ENCODE data around the gene KIAA2012.
"Not testable (repeated sequence)": the region's sequence is repeated elsewhere in the genome, so short reads cannot be mapped to it uniquely, and the experiment has no call there.

The KIAA2012 gene

DNA sequence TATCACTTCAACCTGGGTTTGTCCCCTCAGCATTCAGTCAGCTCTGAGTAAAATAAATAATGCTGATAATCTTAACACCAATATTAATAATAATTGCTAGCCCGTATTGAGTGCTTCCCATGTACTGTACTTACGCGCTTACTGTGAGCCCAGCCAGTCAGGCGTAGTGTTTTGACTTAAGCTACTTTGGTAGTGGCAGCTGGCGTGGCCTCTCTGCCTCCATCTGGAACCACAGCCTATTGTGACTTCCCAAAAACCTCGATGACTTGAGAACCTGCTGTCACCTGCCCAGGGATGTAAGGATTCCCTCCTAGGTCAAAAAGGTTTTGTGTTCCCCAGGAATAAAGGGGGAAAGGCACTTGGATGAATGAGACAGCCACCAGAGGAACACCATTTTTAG is 112.1 kb downstream of the KIAA2012 start:
- no peak overlapping the region for H3K4me3 ChIP-seq (ENCODE audit: low read depth, low read length)

DNA sequence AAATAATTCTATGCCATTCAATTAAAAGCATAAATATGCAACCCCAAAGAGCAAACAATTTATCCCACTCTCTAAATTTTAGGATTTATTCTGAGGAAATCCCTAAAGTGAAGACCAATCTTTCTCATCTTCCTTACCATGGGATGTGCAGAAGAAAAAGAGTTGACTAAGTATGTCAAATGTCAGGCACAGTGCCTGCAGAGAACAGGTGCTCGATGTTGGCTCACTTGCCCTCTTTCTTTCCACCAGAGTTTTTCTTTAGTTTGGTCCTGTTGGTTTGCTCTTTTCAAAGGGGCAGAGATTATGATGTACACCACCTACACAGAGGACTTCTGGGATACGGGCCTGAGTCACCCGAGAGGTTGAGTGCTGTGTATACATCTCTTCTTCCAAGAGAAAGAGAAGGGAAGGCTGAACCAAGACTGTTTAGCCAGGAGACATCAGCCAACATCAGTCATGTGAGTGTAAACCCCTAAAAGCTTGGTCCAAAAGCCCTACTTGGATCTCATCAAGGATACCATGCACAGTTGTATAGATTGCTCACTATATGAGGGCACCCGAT is 113.7 kb downstream of the KIAA2012 start:
- H3K4me3 ChIP-seq (ENCODE audit: low read depth, low read length) = no peak overlapping the region

DNA sequence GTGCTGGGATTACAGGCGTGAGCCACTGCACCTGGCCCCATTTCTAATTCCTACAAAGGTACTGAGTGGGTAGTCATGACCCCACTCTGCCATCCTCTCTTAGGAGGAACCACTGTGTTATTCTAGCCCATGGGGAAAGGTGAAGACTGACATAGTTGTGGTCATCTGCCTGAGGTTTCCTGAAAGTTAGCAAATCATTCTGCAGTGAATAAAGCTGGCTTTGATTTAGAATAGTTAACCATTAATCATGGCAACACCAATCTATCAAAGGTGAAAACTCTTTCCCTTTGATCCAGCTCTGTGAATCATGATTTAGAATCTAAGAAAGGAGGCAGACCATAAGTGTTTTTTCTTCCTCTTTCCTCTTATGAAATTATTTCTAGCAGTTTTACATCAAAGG is 114.5 kb downstream of the KIAA2012 start:
- H3K4me3 ChIP-seq (ENCODE audit: low read depth, low read length) = no peak overlapping the region

DNA sequence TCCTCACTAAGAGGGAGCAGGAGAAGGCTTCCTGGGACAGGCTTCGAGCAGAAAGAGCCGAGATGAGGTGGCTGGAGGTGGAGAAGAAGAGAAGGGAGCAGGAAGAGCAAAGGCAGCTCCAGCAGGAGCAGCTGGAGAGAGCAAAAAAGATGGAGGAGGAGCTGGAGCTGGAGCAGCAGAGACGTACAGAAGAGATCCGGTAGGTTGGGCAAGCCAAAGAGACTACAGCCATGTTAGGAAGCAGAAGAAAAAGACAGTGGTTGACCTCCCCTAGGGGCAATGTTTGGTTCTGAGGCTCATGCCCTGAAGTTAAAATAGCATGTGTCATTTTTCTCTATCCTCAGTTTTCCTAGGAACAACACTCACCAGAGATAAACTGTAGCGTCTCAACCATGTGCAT is 120.2 kb downstream of the KIAA2012 start:
- no peak overlapping the region for H3K4me3 ChIP-seq (ENCODE audit: low read depth, low read length)

DNA sequence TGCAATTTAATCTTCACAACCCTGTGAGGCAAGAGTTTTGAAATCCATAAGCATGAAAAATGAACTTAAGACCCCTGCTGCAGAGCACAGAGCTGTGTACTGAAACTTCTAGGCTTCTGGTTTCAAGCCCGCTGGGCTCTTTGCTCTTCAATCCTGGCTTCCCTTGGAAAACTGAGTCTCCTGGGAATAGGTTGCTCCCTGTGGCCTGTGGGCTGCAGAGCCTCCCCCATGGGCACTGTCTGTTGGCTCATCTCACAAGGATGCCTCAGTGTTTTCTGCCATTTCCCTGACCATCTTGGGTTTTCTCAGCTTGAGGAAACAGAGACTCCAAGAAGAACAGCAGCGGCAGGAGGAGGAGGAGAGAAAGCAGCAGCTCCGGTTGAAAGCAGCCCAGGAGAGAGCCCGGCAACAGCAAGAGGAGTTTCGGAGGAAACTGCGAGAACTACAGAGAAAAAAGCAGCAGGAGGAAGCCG is 120.9 kb downstream of the KIAA2012 start:
- no peak overlapping the region for H3K4me3 ChIP-seq (ENCODE audit: low read depth, low read length)

DNA sequence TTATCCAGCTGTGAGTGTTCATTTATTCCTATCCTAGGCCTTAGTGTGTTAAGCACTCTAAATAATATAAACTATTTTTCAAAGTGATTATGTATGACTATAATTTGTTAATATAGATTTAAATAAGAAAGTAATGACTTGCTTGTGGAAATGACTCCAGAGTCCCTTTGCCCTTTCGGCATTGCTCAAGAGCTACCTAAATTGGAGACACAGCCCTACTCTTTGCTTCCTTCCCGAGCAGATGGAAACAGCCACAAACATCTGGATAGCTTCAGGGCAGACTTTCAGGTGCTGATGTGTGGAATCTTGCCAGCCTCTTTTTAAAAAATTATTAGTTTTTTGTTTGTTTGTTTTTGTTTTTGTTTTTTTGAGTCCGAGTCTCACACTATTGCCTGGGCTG is 121.4 kb downstream of the KIAA2012 start:
- H3K4me3 ChIP-seq (ENCODE audit: low read depth, low read length) = no peak overlapping the region

DNA sequence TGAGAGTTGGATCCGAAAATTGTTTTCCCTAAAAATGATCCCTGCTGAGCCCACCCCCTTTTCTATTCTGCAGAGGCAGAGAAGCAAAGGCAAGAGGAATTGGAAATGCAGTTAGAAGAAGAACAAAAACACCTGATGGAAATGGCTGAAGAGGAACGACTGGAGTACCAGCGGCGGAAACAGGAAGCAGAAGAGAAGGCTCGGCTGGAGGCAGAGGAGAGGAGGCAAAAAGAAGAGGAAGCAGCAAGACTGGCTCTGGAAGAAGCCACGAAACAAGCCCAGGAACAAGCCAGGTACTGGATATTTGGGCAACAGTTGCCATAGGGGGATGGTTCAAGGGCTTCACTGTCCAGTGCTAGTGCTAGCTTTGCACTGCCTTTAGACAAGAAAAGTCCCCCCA is 123.7 kb downstream of the KIAA2012 start:
- H3K4me3 ChIP-seq (ENCODE audit: low read depth, low read length) = no peak overlapping the region

DNA sequence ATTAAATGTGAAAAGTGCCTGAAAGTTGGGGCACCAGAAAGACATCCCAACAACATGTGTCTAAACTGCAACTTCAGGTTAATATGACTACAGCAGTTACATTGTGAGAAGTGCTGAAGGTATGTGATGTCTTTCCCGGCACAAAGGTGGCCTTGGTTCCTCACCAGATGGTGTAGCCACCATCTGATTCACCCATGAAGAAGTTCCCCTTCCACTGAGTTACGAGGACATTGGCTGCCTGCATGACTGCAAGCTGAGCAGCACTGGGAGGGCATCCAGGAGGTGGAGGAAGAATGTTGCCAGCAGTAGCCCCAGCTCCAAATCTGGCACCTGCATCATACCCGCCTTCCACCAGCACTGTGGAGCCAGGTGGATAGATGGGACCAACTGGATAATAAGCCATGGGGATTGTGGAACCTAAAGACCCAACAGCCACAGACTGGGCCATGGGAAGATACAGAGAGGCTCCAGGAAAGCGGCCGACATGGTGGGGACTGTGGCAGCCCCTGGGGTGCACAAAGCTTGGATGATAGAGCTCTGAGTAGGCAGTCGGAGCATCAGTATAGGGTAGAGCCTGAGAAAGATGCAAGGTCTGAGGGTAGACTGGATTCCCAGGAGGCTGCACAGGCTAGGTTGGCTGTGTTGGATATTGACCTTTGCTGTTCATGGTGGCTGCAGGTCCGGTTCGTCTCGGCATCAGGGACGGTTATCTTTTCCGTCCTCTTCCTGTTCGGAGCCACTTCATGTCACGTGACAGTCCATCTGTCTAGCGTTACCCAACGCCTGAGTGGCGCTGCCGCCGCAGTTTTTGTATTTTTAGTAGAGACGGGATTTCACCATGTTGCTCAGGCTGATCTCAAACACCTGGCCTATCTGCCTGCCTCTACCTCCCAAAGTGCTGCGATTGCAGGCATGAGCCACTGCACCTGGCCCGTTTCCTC is 128.4 kb downstream of the KIAA2012 start:
- no peak overlapping the region for H3K4me3 ChIP-seq (ENCODE audit: low read depth, low read length)

DNA sequence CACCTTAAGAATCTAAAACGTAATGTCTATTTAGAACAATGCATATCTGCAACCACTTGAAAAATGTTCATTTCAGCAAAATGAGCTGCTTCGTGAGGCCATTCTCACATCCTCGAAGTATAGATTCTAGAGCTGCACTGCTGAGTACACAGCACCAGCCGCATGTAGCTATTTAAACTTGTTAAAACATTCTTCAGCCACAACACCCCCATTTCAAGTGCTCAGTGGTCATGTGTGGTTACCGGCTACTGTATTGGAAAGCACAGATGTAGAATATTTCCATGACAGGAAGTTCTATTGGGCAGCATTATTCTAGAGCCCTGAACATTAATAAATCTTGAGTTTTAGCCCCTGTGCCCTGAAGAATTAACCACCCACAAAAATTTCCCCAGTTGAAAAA is 130.3 kb downstream of the KIAA2012 start:
- no peak overlapping the region for H3K4me3 ChIP-seq (ENCODE audit: low read depth, low read length)

DNA sequence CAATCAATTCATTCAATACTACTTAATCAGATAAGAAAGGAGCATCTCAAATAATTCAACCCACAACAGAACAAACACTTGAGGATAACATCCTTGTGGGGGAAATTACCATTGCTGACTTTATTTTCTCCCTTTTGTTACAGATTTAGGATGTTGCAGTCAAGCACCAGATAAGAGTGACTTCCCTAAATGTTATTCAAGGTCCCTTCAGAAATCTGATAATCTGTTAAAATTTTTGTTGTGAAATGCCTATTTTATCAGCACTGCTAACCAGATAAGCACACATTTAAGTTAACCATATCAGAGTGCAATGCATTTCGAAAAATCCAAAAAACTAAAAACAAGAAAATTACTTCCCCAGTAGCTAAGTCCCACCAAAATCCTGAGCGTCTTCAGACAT is 131.8 kb downstream of the KIAA2012 start:
- no peak overlapping the region for H3K4me3 ChIP-seq (ENCODE audit: low read depth, low read length)

DNA sequence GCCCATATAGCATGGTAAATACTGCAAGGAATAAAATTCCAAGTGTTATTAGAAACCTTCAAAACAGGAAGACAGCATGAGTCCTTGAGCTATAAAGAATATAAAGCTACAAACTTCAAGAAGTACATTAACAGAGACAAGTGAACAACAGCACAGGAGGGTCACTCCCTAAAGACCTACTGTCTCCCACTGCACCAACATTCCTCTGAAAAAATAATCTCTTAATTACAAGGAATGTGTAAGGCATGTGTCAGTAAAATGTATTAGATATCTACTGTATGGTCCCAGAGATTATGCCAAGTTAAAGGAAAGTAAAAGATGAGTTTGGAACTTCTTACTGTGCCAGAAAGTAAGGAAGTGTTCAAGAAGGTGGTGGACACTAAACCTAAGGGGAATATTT is 135.5 kb downstream of the KIAA2012 start:
- no peak overlapping the region for H3K4me3 ChIP-seq (ENCODE audit: low read depth, low read length)

DNA sequence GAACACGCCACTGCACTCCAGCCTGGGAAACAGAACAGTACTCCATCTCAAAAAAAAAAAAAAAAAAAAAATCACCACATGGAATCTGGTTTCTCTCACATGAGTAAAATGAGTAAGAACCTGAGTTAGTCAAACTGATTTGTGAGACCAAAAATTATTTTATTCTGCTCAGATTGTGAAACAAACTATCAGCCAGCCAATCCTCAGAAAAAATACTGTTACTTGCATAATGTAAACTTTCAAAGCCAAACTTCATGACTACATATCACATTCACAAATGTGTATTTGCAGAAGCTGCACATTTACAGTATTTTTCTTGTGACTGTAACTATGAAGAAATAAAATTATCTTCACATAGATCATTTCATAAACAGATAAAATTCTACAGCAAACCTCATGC is 142.1 kb downstream of the KIAA2012 start:
- no peak overlapping the region for H3K4me3 ChIP-seq (ENCODE audit: low read depth, low read length)

DNA sequence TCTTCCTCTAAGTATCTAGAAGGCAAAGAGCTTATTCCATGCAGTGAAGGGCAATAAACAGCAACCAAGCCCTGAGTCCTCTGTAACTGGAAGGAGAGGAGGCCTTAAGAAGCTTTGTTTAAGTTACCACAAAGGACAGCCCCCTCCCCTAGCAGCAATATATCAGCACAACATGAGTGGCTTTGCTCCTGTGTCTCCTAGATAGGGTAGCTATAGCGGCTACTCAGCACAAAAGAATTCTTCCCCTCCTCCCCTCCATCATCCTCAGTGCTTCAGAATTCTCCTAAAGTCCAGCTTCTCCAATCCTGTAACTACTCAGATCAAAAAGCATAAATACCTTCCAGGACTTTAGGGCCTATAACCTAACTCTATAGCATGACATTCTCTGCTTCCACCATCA is 148.8 kb downstream of the KIAA2012 start:
- H3K4me3 ChIP-seq (ENCODE audit: low read depth, low read length) = no peak overlapping the region

DNA sequence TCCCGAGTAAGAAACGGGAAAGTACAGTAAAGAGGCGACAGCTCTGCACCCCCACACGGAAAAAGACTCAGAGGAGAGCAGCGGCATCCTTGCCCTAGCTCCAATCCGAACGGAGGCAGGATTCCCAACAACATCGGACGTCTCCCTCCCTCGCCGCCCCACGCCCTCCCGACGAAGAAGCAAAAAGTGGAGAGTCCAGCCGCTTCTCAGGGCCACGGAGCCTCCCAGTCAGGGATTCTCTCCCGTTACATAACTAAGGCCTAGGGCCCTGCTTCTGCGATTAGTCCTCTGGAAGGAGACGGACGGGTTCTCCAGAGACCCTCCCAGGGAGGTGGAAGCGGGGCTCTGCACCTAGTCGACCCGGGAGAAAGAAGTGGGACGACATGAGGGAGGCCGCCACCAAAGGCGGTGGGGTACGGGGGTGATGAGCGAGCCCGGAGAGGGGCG is 164.8 kb downstream of the KIAA2012 start:
- peak overlapping the region; percentile 89 for H3K4me3 ChIP-seq (ENCODE audit: low read depth, low read length)

DNA sequence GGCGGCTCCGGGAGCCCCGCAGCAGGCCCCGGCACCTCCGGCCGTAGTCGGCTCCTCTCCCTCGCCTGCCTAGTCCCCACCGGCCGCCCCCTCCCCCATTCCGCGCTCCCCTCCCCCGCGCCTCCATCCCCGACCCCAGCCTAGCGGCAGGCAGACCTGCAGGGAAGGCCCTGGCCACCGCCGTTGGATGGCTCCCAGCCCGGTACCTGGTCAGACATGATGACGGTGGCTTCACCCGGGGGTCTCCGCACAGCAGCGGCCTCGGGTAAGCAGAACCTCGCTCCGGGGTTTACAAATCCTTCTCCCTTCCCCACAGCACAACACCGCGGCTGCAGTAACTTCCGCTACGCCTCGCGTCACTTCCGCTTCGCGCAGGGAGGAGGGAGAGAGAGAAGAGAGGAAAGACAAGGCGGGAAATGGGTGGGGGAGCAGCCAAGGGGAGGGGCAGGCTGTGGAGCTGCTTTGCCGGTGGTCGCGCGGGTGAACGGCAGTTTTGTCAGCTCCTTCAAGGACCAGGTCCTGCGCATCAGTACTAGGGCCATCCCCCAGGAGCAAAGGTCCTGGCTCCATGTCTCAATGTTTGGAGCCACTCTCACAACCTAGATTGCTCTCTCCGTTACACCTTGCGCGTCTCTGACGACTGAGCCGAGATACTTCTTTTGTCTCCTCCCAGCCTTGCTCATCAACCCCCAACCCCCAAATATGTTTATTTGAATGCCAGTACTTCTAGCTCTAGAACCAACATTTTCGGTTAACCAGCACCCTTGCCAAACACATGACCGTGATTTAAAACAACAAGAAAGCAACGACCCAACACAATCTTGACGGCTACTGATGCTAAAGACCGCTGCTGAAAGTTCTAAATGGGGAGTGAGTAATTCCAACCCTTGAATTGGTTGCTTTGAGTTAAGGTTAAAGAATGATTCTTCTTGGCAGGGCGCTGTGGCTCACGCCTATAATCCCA is 165.5 kb downstream of the KIAA2012 start, which contains the start of gene SUMO1:
SUMO1 (minus strand) TSS at position 364 of the 964 bp plus-strand sequence; CDS start at position 218, 146 bp downstream.
- peak within 1 kb of the TSS; percentile 89 for H3K4me3 ChIP-seq (ENCODE audit: low read depth, low read length)

DNA sequence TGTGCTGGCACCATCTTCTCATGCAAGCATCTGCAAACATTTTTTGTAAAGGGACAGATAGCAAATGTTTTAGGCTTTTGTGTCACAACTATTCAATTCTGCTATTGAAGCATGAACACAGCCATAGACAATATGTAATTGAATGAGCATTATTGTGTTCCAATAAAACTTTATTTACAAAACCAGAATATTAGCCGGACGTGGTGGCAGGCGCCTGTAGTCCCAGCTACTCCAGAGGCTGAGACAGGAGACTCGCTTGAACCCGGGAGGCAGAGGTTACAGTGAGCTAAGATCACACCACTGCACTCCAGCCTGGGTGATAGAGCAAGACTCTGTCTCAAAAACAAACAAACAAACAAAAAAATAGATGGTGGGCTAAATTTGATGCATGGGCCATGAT is 174.7 kb downstream of the KIAA2012 start:
- not testable (repeated sequence) for H3K4me3 ChIP-seq (ENCODE audit: low read depth, low read length)

DNA sequence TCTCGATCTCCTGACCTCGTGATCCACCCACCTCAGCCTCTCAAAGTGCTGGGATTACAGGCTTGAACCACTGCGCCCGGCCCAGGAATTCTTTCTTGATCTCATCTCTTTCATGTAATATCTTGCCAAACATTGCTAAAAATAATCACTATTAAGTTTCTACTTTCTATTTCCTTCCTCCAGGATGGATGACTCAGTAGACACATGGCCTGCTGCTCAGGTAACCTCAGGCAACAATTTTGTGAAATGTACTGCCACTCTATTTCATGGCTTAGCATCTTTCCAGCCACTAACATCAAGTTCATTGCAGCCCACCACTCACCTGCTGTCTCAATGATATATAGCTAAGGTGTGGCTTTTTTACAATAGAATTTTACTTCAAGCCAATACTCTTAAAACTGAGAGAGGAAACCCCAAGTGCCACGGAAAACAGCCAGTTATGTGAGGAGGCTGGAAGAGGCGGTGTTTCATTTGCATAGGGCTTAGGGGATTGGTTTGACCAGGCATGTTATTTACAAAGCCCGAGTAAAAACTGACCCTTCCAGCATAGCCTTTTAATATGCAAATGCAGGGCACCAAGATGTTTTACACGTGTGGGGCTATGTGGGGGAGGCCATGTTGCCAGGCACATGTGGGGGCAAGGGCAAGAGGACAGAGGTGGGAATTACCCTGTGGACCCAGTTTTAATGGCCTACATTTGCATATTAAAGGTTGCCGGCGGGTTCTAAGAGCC is 176.6 kb downstream of the KIAA2012 start:
- H3K4me3 ChIP-seq (ENCODE audit: low read depth, low read length) = no peak overlapping the region

DNA sequence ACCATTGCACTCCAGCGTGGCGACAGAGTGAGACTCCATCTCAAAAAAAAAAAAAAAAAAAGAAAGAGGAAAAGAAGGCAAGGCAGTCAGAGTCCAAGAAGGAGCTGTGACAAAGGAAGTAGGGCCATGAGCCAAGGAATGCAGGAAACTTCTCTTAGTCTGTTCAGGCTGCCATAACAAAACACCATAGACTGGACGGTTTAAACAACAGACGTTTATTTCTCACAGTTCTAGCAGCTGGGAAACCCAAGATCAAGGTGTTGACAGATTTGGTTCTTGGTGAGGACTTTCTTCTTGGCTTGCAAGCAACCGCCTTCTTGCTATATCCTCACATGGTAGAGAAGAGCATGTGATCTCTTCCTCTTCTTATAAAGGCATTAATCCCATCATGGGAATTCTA is 178.4 kb downstream of the KIAA2012 start:
- H3K4me3 ChIP-seq (ENCODE audit: low read depth, low read length) = no peak overlapping the region
